ENCODE results near the gene CRACR2B.

GRCh38 chr11:847876-848275, 20.2 kb downstream of the CRACR2B start:
- no peak for TF ChIP-seq EZH2phosphoT487 (IDR thresholded peaks at IDR 0.05; ENCODE audit: insufficient read depth, low read depth)
- TF ChIP-seq EZH2 (IDR thresholded peaks at IDR 0.05; ENCODE audit: insufficient read depth, poor library complexity, severe bottlenecking): no peak

All from GM23248 (cell line).